HG02588 (cell line): ENCODE data around the gene ALDH16A1.

ENCODE experiments used
- ATAC-seq: cut with Tn5 transposase; IDR thresholded peaks from one replicate; pipeline ENCODE4 v1.9.1; 2021; ENCODE audit warnings: mild to moderate bottlenecking, moderate library complexity; ENCODE audit not compliant: unreplicated experiment

Gene ALDH16A1

DNA sequence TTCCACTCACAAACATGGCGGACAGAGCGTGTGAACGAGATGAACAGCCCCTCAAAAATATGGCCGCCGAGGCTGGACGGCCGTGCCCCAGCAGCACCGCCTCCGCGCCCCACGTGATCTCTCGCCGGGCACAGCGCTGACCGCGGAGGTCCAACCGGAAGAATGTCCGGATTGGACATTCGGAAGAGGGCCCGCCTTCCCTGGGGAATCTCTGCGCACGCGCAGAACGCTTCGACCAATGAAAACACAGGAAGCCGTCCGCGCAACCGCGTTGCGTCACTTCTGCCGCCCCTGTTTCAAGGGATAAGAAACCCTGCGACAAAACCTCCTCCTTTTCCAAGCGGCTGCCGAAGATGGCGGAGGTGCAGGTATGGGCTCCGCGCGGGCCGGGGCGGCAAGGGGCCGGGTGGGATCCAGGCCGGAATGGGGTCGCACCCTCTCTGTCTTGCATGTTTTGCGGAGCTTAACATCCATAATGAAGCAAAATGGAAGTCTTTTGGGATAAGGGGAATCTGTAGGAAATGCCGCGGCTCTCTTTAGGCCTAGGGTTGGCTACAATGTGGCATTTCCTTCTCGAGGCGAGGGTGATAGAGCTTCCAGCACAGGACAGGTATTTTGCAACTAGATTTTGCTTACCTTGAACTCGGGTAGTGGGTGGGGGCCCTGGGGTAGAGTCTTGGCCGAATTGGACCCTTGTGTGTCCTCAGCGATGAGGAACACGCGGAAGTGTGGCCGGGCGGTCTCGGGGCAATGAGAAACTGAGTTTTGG is 34.4 kb downstream of the ALDH16A1 start, which contains the start of gene RPL13A:
Gene RPL13A, plus strand, starts transcription at position 332 of the 769 bp plus-strand sequence. Its CDS starts 22 bp downstream, at position 354.
- peak; percentile 93 for ATAC-seq

DNA sequence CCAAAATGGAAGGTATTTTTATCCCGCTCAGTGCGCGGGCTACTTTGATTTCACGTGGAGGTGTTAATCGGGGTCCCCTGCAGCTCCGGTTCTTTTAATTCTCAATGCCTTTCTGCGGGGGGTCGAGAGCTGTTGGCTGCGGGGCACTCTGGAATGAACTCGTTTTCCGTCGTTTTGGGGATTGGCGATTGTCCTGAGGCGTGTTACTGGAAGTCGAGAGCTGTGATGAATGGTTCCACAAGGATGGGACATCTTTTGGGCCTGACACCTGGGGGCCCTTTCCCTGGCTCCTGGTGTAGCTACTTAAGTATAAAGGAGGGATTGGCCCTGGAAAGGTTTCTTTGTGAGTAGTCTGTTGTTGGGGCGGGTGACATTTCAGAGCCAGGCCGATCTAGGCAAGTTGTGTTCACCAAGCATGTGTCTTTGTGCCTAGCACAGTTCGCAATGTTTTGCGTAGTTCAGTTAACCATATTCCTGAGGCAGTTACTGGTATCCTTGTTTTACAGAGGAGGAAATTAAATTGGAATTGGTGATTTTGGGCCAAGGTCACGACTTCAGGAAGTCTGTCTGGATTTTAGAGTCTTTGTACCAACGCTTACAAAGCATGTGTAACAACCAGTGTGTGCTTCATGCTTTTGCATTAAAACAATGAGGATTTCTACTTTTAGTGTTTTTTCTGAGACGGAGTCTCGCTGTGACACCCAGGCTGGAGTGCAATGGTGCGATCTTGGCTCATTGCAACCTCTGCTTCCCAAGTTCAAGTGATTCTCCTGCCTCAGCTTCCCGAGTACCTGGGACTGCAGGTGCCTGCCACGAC is 35.2 kb downstream of the ALDH16A1 start:
- no peak for ATAC-seq

DNA sequence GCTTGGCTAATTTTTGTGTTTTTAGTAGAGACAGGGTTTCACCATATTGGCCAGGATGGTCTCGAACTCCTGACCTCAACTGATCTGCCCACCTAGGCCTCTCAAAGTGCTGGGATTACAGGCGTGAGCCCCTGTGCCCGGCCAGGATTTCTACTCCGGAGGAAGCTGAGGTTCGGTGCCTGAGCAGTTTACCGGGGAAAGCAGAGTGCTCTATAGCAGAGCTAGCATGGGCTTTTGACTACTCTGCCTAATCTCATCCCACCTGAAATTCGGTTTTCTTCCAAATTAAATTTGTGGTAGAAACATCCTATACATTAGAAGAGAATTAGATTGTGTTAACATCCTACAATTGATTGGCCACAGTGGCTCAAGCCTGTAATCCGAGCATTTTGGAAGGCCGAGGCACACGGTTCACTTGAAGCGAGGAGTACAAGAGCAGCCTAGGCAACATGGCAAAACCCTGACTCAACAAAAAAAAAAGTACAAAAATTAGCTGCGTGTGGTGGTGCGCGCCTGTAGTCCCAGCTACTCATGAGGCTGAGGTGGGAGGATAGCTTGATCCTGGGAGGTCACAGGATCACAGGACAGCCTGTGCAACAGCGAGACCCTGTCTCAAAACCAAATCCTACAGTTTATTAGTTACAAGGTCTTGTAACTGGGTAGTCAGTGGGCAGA is 36.0 kb downstream of the ALDH16A1 start:
- no peak for ATAC-seq

DNA sequence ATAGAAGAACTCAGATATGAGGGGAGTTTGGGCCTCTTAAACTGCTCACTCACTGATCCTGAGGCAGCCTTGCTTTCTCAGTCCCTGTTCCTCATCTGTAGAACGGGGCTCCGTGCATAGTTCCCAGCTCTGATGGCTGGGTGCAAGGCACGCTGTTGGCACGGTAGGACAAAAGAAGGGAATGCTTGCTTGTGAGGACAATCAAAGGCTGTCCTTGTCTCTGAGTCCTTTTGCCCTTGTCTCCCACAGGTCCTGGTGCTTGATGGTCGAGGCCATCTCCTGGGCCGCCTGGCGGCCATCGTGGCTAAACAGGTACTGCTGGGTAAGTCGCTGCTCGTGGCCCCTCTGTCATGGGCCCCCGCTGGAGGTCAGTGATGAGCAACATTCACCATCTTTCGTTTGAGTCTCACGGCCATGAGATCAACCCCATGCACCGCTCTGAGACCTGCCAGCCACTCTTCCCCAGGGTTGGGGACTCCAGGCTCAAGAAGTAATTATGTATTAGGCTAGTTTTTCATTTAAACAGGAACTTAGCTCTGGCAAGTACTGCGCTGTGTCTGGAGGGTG is 36.7 kb downstream of the ALDH16A1 start:
- ATAC-seq: no peak

DNA sequence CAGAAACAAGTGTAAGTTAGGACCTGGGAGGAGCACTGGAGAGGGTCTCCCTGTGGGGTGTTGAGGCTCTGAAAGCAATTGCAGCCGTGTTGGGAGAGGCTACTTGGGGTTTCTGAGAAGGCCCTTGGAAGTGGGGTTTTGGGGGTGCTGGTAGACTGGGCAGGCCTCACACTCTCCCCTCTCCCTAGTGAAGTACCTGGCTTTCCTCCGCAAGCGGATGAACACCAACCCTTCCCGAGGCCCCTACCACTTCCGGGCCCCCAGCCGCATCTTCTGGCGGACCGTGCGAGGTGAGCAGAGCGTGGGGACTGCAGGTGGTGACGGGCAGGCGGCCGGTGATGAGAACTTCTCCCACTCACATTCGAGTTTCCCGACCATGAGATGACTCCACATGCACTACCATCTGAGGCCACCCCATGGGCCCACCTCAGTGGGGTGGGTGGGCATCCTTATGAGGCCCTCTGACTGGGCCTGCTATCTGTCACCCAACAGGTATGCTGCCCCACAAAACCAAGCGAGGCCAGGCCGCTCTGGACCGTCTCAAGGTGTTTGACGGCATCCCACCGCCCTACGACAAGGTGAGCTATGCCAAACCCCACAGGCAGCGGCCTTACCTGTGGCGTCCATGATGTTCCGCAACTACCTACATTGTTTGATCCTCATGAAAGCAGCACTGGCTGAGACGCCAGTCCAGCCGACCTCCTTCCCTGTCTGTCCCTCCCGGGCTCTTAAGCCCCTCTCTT is 37.4 kb downstream of the ALDH16A1 start:
- ATAC-seq: no peak

DNA sequence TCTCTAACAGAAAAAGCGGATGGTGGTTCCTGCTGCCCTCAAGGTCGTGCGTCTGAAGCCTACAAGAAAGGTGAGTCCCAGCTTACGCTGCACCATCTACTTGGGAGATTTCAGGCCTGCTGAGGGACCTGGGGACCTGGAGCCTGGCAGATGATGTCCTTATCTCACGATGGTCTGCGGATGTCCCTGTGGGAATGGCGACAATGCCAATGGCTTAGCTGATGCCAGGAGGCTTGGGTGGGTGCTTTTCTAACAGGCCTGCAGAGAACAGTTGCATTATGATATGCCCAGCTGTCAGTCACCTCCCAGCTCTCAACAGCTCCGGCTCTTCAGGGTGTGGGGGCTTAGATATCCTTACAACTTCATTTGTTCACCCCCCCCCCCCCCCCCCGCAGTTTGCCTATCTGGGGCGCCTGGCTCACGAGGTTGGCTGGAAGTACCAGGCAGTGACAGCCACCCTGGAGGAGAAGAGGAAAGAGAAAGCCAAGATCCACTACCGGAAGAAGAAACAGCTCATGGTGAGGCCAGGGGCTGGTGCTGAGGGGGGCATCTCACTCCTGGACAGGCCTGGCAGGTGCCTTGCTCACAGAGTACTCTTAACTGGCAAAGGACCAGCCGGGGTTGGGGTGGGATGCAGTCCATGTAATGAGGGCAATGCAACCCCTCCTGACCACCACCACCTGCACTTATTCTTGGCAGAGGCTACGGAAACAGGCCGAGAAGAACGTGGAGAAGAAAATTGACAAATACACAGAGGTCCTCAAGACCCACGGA is 38.2 kb downstream of the ALDH16A1 start:
- no peak for ATAC-seq

DNA sequence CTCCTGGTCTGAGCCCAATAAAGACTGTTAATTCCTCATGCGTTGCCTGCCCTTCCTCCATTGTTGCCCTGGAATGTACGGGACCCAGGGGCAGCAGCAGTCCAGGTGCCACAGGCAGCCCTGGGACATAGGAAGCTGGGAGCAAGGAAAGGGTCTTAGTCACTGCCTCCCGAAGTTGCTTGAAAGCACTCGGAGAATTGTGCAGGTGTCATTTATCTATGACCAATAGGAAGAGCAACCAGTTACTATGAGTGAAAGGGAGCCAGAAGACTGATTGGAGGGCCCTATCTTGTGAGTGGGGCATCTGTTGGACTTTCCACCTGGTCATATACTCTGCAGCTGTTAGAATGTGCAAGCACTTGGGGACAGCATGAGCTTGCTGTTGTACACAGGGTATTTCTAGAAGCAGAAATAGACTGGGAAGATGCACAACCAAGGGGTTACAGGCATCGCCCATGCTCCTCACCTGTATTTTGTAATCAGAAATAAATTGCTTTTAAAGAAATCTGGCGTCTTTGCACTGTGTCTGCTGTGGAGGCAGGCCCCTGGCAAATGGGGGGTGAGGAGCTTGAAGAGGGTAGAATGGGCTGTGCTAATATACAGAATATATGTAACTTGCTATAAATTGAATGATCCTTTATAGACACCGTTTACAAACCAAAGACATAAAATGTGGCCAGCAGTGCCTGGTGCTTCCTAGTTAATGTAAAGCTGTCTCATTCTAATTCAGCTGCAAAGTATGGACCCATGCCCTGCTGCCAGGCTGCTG is 39.0 kb downstream of the ALDH16A1 start:
- ATAC-seq: no peak

DNA sequence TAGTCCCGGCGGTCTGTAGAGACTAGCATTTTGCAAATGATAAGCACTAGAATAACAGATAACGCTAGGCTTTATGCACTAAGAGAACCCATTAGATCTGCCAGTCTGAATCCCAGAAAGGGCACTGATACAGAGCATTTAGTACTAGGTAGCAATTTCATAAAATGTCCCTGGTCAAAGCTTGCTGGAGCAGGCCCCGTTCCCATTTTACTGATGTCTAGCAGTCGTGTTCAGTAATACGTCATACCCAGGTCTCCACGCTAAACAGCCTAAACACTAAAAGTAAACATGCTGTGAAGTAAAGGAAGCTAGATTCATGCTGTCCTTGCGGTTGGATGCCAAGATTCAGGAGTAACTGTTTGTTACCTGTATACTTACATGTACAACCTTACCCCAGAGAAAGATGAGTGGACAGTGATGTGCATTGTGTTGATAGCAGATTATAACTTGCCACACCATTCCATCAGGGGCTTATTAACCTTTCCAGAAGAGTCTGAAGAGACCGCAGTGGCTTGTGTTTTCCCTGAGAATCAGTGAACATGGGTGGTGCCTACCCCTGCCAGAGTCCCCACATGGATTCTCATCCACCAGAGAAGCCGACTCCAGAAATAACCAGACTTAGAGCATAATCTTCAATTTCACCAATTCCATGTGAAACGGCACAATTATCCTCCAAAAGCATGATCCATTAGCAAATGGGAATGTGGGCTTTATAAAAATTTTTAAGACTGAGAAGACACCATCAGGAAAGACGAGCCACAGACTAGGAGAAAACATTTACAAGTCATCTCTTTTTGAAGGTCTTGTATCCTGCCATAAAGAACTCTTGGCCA is 39.8 kb downstream of the ALDH16A1 start:
- no peak for ATAC-seq

DNA sequence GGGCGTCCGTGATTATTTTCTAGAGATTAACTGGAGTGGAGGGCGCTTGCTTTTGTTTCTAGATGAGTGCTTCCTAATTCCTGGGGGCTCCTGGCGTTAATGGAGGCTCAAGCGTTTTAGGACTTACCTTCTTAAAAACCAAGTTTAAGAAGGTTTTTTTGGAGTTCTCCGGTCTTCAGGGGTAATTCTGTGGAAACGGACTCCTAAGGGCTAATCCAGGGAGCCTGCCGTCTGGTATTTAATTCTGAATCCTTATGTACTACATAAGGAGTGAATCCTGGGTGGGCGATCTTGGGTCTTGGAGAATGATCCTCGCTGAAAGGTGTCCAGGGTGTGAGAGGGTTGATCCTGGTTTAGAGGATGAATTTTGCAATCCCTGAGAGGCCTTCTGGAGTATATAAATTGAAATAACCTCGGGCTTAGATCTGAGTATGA is 43.6 kb downstream of the ALDH16A1 start:
- ATAC-seq: no peak

DNA sequence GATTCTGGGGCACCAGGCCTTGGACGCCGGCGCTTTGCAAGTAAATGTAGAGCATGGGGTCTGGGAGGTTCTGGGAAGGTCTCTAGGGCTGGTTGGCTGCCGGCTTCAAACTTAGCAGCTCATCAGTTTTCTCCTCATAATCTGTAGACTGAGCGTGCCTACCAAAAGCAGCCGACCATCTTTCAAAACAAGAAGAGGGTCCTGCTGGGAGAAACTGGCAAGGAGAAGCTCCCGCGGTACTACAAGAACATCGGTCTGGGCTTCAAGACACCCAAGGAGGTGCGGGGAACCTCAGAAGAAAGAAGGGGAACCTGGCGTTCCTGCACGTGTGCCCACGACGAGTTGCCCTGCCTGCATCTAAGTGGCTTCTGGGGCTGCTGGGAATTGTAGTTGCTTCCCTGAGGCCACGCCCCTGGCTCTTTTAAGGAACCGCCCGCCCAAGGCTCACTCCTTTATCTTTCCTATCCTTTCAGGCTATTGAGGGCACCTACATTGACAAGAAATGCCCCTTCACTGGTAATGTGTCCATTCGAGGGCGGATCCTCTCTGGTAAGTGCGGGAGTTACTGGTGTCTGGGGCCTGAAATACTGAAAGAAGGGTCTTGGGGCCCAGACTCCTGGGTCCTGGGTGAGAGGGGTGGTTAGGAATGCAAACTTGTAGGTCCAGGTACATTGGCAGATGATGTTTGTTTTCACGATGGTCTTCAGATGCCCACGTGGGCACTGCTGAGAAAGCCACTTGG is 44.2 kb downstream of the ALDH16A1 start:
- no peak for ATAC-seq

DNA sequence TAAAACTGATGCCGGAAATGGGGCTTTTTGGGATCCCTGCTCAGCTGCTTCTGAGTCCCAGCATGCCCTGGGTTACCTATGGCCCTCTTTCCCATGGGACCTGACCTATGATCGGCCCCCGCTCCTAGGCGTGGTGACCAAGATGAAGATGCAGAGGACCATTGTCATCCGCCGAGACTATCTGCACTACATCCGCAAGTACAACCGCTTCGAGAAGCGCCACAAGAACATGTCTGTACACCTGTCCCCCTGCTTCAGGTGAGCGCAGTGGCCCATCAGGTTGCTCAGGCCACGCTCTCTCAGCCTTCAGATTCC is 44.7 kb downstream of the ALDH16A1 start:
- ATAC-seq: no peak

DNA sequence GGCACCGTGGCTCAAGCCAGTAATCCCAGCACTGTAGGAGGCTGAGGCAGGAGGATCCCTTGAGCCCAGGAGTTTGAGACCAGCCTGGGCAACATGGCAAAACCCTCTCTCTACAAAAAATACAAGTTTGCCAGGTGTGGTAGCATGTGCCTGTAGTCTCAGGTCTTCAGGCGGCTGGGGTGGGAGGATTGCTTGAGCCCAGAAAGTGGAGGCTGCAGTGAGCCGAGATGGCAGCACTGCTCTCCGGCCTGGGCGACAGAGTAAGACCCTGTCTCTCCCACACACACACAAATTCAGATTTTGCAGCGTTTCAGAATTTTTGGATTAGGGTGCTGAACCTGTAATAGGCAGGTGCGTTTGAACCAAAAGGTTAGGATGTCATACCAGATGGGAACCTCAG is 45.5 kb downstream of the ALDH16A1 start:
- ATAC-seq: no peak

DNA sequence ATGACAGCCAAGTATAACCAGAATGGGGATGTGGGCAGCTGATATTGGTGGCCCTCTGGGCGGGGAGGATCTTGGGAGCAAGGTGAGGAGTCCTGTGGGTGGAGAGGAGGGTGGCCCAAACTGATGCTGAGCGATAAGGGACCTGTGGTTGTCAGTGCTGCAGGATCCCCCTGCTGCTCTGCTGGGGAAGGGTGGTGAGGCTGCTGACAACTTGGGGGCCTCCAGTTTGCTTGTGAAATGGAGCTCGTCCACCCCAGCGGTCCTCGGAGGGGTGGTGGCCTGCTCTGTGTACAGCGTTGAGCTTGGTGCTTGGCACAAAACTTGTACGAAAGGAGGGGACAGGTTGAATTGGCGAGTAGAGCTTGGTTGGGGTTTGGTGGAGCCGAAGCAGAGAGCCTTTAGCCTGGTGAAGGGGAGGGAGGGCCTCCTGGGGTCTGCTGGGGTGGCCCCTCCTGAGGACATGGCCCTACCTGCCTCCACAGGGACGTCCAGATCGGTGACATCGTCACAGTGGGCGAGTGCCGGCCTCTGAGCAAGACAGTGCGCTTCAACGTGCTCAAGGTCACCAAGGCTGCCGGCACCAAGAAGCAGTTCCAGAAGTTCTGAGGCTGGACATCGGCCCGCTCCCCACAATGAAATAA is 46.1 kb downstream of the ALDH16A1 start:
- ATAC-seq: no peak

DNA sequence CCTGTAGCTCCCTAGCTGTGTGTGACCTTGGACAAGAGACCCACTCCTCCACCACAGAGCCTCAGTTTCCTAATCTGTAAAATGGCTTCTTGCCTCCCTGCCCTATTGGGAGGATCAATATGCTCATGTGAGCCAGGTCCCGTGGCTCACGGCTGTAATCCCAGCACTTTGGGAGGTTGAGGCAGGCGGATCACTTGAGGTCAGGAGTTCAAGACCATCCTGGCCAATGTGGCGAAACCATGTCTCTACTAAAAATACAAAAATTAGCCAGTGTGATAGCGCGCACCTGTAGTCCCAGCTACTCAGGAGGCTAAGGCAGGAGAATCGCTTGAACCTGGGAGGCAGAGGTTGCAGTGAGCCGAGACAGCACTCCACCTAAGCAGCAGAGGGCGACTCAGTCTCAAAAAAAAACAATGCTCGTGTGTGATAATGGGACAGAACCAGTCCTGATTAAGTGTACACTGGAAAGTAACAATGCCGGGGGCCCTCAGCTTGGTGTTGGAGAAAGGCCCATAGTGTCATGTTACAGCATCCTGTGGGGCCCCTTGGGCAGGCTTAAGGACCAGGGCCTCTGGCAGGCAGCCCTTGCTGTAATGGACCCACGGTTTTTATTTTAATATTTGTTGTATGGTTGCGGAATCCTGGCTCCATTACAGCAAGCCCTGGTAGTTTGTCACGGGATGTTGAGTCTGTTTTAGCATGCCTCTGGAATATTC is 50.0 kb downstream of the ALDH16A1 start:
- no peak for ATAC-seq

DNA sequence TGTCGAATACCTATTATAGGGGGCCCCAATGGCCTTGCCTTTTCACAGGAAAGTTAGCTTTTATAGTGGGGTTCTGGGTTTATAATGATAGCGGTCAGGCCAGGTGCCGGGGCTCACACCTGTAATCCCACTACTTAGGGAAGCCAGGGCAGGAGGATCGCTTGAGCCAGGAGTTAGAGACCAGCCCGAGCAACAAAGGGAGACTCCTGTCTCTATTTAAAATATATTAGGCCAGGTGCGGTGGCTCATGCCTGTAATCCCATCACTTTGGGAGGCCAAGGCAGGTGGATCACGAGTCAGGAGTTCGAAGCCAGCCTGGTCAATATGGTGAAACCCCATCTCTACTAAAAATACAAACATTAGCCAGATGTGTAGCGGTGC is 50.5 kb downstream of the ALDH16A1 start:
- ATAC-seq: no peak

DNA sequence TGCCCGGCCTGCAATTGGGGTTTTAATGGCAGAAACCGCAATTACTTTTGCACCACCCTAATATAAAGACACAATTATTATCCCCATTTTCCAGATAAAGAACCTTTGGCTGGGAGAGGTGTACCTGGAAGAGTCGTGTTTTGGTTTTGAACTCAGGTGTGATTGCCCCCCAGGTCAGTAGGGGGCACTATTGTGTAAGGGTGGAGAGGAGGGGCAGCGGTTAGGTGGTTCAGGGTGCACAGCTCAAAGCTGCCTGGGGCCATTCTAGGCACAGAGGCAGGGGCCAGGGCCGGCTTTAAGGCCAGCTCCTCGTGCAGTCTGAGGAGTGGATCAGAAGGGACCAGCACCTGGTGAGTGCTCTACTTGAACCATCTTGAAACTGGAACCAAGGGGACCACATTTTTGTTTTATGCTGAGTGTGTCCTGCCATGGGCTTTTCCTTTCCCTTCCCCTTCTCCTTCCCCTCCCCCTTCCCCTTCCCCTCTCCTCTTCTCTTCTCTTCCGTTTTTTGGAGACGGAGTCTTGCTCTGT is 53.6 kb downstream of the ALDH16A1 start:
- no peak for ATAC-seq
